Activated T-cell treated with anti-CD3 and anti-CD28 coated beads, Interleukin-2, amount 50 U/mL, for 4 hours (primary cell): Measurements from ENCODE around the gene COX14. TPM values are rescaled to one million over a fixed set of nuclear protein-coding genes. Genes with fewer than 3 reads are reported as not detected.

Experiments used
- total RNA-seq, 3 donors: library from RNA; stranded (reverse); gene quantifications; one replicate each; pipeline ENCODE4 v1.2.1, GENCODE V29; 2021

The COX14 gene
- total RNA-seq, 3 donors from 2014 or later: 45.9 to 50.1 (median 46.5) TPM

Other genes starting within 250 kb of the COX14 start
- gene FAIM2, start 208.3 kb upstream of the COX14 start, total RNA-seq: under 1 TPM in 2 of 3 donors, not detected in 1; 0.16 to 0.54 TPM
- not detected for gene AQP2, start 161.5 kb upstream of the COX14 start, total RNA-seq
- not detected for gene AQP5, start 150.4 kb upstream of the COX14 start, total RNA-seq
- not detected for gene AQP6, start 139.3 kb upstream of the COX14 start, total RNA-seq
- gene RACGAP1, start 86.7 kb upstream of the COX14 start, total RNA-seq: 10 to 100 TPM; 22.6 to 26.0 (median 25.6) TPM
- 1 to 10 TPM; 2.8 to 8.4 (median 7.7) TPM for gene ASIC1, start 54.6 kb upstream of the COX14 start, total RNA-seq
- gene SMARCD1, start 26.9 kb upstream of the COX14 start, total RNA-seq: 10 to 100 TPM; 85.8 to 99.4 (median 97.6) TPM
- 1 to 10 TPM in 1 of 3 donors, under 1 TPM in 2; 0.60 to 1.2 (median 0.87) TPM for gene GPD1, start 8.2 kb upstream of the COX14 start, total RNA-seq
- 10 to 100 TPM; 39.0 to 48.0 (median 39.0) TPM for gene CERS5, start 55.1 kb downstream of the COX14 start, total RNA-seq
- gene LIMA1, start 171.3 kb downstream of the COX14 start, total RNA-seq: 10 to 100 TPM; 31.6 to 56.4 (median 48.9) TPM